Epithelial cell of esophagus (primary cell): ENCODE measurements around the gene GLOD4.
"Not testable (repeated sequence)": the region's sequence is repeated elsewhere in the genome, so short reads cannot be mapped to it uniquely, and the experiment has no call there.

ENCODE experiments used
- DNase-seq: peaks from one replicate; pipeline ENCODE4 v3.0.0; 2010; ENCODE audit warnings: low read depth
- H3K4me3 ChIP-seq: 2 replicates; pipeline ENCODE4 v1.5.1; 2011; ENCODE audit warnings: mild to moderate bottlenecking, low read length, control low read depth
- TF ChIP-seq, protein P1 (sequence below): IDR thresholded peaks from 2 replicates; pipeline ENCODE4 v1.5.1; 2011; ENCODE audit warnings: low read depth, mild to moderate bottlenecking, low read length, control low read depth, inconsistent platforms; ENCODE audit not compliant: insufficient read depth; ENCODE audit errors: missing control alignments

Gene GLOD4

DNA sequence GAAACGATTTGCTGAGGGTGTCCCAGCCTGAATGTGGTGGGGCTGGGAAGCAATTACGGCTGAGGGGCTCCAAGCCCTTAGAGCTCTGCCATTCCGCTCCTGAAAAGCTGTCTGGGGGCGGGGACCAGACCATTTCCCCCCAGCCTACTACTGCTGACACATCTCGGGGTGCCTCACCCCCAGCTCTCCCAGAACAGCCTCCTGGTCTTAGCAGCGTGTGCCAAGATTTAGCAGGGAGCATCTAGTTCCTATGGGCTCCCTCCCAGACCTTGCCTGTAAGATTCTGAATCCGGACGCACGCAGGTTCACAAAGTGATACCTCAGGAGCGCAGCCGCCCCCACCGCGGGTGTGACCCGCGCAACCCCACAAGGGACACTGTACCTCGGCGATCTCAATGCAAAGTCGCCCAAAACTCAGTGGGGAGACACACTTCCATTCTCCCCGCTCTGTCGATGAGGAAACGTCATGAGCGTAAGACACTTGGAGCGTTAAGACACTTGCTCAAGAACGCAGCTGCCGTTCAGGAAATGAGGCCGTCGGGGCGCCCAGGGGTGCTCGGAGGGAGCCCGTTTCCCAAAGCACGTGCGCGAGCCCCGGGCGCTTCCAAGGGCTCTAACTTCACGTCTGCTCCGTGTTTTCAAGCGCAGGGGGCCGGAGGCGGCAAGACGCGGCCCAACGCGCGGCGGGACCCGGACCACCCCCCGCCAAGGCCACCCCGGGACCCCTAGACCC is 30.6 kb downstream of the GLOD4 start:
- peak overlapping the region; percentile 73 for H3K4me3 ChIP-seq
- DNase-seq, result peak; percentile 52
- TF ChIP-seq, protein P1, sequence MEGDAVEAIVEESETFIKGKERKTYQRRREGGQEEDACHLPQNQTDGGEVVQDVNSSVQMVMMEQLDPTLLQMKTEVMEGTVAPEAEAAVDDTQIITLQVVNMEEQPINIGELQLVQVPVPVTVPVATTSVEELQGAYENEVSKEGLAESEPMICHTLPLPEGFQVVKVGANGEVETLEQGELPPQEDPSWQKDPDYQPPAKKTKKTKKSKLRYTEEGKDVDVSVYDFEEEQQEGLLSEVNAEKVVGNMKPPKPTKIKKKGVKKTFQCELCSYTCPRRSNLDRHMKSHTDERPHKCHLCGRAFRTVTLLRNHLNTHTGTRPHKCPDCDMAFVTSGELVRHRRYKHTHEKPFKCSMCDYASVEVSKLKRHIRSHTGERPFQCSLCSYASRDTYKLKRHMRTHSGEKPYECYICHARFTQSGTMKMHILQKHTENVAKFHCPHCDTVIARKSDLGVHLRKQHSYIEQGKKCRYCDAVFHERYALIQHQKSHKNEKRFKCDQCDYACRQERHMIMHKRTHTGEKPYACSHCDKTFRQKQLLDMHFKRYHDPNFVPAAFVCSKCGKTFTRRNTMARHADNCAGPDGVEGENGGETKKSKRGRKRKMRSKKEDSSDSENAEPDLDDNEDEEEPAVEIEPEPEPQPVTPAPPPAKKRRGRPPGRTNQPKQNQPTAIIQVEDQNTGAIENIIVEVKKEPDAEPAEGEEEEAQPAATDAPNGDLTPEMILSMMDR, result no peak

DNA sequence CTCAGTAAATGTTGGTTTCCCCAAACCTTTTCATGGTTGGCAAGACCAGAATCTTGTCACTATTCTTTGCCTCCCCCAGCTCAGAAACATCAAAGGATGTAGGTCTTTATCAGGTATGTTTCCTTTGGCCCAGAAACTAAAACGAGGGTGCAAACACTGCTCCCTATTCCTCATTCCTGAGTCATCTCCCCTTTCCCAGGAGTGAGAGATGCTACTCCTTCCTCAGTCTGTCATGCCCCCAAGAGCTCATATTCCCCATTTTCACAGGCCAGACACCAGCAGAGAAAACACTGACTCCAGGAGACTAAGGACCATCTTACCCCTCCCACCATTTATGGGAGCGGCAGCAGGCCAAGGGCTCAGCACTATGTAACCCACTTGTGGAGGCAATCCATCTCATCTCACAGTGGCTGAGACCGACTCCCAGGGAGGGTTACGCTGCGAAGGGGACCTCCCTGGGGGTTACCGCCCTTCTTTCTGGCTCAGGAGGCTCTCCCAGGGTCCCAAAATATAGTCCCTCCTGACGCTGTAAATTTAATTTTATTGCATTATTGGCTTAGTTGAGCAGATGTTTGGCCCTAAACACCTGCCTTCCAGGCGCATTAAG is 31.5 kb downstream of the GLOD4 start:
- TF ChIP-seq, protein P1, result no peak
- peak; percentile 55 for DNase-seq
- H3K4me3 ChIP-seq, result peak overlapping the region; percentile 73

DNA sequence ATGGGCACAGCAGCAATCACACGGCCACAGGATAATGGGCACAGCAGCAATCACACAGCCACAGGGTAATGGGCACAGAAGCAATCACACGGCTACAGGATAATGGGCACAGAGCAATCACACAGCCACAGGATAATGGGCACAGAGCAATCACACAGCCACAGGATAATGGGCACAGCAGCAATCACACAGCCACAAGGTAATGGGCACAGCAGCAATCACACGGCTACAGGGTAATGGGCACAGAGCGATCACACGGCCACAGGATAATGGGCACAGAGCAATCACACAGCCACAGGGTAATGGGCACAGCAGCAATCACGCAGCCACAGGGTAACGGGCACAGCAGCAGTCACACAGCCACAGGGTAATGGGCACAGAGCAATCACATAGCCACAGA is 32.7 kb downstream of the GLOD4 start:
- DNase-seq, H3K4me3 ChIP-seq: not testable (repeated sequence)

DNA sequence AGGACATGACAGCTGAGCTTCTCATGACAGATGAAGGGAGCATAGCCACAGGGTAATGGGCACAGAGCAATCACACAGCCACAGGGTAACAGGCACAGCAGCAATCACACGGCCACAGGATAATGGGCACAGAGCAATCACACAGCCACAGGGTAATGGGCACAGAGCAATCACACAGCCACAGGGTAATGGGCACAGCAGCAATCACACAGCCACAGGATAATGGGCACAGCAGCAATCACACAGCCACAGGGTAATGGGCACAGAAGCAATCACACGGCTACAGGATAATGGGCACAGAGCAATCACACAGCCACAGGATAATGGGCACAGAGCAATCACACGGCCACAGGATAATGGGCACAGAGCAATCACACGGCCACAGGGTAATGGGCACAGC is 33.5 kb downstream of the GLOD4 start:
- DNase-seq, H3K4me3 ChIP-seq: not testable (repeated sequence)

DNA sequence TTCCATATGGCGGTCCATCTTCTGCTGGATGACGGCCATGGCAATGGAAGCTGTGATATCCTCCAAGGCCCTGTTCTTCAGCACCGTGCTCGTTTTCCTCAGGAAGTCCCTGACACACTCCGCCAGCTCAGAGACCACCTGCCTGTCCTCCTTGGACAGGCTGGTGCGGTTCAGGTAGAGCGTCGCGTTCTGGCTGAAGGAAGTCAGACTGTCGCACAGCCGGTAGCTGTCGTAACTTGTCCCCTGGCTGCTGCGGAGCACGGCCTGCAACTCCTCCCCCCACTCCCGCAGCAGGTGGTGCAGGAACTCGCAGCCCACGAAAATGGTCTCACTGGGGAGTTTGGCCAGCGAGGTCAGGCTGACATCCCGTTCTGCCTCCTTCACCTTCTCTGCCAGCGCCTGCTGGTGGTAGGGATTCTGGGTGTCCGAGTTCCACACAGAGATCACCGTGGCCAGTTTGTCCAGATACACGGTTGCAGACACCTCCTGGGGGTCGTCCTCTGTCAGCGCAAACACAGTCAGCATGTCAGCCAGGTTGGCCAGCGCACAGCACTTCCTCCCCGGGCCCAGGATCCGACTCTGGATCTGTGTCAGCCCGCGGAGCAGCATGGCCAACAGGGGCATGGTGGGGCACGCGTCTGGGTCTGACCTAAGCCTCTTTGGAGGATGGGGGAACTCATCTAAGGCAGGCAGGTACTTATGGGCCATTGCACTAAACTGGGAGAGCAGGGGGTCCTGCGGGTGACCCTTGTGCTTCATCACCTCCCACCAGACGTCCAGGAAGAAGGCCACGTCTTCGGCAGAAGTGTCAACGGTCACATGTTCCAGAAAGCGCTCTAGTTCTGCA is 35.1 kb downstream of the GLOD4 start:
- TF ChIP-seq, protein P1, result no peak
- H3K4me3 ChIP-seq, result no peak overlapping the region
- DNase-seq, result no peak

DNA sequence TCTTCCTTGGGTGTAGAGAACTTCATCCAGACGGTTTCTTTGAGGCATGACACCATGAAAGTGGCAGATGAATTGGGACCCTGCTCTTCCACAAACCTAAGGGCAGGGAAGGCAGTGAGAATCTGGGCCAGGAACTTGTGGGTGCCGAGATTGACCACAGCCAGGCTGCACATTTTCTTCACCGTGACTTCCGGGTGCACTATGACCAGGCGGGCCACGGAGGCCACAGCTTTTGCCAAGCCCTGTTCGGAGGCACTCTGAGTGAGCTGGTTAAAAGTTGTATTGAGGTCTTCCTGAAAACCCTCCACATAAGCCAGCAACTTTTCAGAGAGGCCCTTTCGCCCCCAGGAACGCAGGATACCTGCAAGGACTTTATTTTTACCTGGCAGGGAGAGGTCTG is 35.9 kb downstream of the GLOD4 start:
- TF ChIP-seq, protein P1, result no peak
- no peak for DNase-seq
- no peak overlapping the region for H3K4me3 ChIP-seq

DNA sequence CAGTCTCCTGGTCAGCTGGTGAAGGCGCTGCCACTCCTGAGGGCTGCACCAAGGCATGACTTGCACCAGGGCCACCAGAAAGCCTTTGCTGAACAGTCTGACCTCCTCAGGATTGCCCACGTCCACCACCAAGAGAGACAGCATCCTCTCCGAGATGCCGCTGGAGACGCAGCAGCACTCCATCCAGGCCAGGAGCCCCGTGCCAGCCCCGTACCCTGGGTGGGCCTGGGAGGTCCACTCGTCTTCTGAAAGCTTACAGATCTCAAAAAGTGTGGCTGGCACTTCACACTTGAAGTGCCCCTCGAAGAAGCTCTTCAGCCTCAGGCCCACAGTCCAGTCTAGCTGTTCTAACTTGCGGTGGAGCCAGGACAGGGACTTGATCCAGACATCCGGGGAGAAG is 36.7 kb downstream of the GLOD4 start:
- no peak overlapping the region for H3K4me3 ChIP-seq
- TF ChIP-seq, protein P1, result no peak
- no peak for DNase-seq
